ENCODE measurements around the gene MAFG. TPM values are rescaled to one million over a fixed set of nuclear protein-coding genes. Genes with fewer than 3 reads are reported as not detected.
A peak's percentile ranks its signal among the peaks of the same experiment; 100 is the strongest.

The MAFG gene
- total RNA-seq, 4 donors from 2014 or later: 9.7 to 23.1 (median 12.7) TPM

DNA sequence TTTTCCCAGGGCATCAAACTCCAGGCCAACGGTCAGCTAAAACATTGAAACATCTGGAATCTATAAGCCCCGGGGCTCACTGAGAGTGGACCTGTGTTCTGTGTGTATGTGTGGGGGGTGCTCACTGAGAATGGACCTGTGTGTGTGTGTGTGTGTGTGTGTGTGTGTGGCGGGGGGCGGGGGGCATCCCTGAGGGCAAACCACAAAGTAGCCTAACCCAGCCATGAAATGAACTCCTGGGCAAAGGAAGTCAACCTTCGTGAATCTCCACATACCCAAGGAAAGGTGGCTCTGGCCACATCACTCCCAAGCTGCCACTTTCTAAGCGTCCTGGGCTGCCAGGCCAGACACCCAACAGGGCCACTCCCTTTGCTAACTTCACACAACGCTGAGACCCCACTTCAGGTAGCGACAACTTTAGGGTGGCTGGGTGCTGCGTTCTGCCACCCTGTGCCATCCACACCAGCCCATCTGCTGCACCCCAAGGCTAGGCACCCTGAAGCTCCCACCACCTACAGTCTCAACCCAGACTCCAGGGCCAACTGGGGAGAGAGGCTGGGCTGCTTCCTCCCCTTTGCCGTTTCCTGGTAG, 1.6 kb downstream of the MAFG start:
- Histone ChIP-seq H3K4me3 (peak overlapping the region; percentile 60 to 90), H3K9me3 (no peaks in the 10 kb centered on the region), H3K27ac (peak overlapping the region; percentile 88 to 93), H3K27me3 (no peaks in the 10 kb centered on the region), H3K36me3 (no peaks in the 10 kb centered on the region), H3K4me1 (peaks cover 4 to 30% of the 10 kb centered on the region in 2 donors)
- no peak for DNase-seq
- intact Hi-C loops (cut with DNase I; ENCODE audit: low total_unique reads): no loop called here
- TF ChIP-seq, protein P1, sequence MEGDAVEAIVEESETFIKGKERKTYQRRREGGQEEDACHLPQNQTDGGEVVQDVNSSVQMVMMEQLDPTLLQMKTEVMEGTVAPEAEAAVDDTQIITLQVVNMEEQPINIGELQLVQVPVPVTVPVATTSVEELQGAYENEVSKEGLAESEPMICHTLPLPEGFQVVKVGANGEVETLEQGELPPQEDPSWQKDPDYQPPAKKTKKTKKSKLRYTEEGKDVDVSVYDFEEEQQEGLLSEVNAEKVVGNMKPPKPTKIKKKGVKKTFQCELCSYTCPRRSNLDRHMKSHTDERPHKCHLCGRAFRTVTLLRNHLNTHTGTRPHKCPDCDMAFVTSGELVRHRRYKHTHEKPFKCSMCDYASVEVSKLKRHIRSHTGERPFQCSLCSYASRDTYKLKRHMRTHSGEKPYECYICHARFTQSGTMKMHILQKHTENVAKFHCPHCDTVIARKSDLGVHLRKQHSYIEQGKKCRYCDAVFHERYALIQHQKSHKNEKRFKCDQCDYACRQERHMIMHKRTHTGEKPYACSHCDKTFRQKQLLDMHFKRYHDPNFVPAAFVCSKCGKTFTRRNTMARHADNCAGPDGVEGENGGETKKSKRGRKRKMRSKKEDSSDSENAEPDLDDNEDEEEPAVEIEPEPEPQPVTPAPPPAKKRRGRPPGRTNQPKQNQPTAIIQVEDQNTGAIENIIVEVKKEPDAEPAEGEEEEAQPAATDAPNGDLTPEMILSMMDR (IDR thresholded peaks at IDR 0.05): no peak
- TF ChIP-seq POLR2A (IDR thresholded peaks at IDR 0.05): no peak

DNA sequence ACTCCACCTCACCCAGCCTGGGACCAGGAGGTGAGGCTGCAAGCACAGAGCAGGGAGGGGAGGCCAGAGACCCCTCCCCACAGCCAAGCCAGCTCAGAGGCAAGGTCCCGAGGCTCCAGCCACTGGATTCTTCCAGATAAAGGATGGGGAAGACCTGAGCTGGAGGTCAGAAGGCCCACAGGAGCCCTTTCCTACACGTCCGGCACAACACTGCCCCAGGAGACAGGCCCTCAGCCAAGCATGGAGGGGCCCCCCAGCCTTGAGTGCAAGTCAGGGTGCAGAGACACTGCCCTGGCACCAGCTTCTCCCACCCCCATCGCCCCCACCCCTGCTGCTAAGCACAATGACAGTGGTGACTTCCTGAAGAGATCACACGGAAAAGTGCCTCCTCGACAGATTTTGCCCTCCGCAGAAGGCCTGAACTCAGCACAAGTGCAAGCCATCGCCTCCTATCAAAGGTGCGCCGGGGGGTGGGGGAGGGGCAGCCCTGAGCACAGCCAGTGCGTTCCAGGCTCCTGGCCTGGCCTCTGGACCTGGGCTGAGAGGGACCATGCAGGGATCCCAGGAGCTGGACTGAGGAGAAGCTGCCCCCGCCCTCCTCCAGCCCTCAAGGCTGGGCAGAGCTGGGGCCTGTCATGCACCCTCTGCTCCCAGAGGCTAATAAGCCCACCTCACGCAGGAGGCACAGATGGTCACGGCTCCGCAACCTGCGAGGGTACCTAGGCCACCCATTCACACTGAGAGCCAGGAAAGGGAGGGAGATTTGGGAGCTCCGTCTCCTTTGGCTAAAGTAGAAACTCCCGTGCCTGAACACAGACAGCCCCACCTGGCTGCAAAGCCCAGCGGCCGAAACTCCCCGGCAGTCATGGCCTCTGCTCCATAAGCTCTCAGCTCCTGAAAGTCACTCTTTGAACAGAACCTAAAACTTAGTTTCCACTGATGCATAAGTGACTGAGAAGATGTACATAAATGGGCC, 2.7 kb downstream of the MAFG start:
- intact Hi-C loops (cut with DNase I; ENCODE audit: low total_unique reads): no loop called here
- Histone ChIP-seq H3K36me3 (no peaks in the 10 kb centered on the region), H3K27ac (no peak overlapping the region), H3K4me1 (peaks cover 4 to 30% of the 10 kb centered on the region in 2 donors), H3K27me3 (no peaks in the 10 kb centered on the region), H3K4me3 (no peak overlapping the region), H3K9me3 (no peaks in the 10 kb centered on the region)
- TF ChIP-seq, protein P1 (IDR thresholded peaks at IDR 0.05): no peak
- TF ChIP-seq POLR2A (IDR thresholded peaks at IDR 0.05): no peak
- DNase-seq: no peak

DNA sequence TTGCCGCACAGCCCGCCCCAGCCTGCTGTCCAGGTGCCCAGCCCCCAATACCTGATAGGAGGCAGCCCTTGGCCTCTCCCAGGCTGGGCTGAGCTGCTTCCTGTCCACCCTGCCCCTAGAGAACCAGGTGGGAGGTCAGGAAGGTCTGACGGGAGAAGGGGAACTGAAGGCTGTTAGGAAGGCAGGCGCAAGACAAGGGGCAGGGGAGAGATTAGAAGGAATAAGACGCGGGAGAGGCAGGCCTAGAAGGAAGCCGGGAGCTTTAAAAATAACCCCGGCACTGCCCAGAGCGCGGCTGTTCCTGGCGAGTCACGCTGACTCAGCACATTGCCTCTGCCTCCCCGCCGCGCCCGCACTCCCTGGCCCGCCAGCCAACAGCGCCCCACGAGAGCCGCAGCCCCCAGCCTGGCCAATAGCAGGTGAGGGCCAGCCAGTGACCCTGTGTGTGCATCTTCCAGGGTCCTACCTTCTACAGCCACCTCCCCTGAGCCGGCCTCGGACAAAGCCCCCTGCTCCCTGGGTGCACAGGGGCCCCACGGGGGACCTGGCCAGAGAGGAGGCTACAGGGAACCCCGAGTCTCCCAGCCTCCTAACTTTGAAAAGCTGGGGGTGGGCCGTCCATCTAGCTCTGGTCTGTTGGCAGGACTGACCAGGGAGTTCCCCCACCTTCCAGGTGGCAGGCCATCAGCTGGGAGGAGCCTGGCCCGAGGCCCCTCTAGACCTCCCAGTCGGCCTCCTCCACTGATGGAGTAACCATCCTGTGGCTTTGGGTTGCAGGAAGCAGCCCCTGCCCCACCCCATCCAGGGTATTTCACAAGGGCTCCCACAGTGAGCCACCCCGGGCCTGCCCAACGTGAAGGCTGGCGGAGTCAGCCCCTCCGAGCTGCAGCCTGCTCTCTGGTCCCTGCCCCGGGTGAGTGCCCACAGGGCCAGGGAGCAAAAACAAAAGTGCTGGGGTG, 4.0 kb downstream of the MAFG start:
- Histone ChIP-seq H3K27ac (peak overlapping the region; percentile 22 to 57), H3K4me3 (peak overlapping the region in 1 of 2 donors; percentile 2), H3K27me3 (no peaks in the 10 kb centered on the region), H3K9me3 (no peaks in the 10 kb centered on the region), H3K36me3 (no peaks in the 10 kb centered on the region), H3K4me1 (peaks cover 4 to 30% of the 10 kb centered on the region in 2 donors)
- intact Hi-C loops (cut with DNase I; ENCODE audit: low total_unique reads): no loop called here
- DNase-seq: no peak
- no peak for TF ChIP-seq POLR2A (IDR thresholded peaks at IDR 0.05)
- TF ChIP-seq, protein P1 (IDR thresholded peaks at IDR 0.05): no peak

DNA sequence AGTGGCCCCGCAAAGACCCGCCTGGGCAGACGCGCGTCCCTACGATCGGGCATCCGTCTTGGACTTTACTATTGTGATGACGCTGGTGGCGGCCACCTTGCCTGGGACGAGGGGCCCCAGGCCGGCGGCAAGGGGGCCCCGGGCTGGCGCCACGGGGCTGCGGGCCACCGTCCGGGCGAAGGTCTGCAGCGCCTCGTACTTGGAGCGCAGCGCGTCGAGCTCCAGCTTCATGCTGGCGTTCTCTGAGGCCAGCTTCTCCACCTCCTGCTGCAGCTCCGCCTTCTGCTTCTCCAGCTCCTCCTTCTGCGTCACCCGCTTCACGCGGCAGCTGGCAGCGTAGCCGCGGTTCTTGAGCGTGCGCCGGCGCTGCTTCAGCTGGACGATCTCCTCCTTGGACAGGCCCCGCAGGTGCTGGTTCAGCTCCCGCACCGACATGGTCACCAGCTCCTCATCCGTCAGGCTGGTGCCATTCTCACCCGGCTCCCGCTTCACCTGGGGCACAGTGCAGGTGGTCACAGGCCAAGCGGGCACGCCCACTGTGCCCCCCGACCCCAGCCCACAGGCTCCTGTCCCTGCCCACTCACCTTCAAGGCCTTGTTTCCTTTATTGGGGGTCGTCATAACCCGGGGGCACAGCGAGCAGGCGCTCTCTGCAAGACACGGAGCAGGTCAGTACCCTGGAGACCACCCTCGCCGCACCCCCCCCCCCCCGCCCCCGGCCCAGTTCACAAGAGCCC, 4.8 kb downstream of the MAFG start:
- intact Hi-C loops (cut with DNase I; ENCODE audit: low total_unique reads): no loop called here

More for the DNA sequence above, 4.8 kb downstream of the MAFG start:
- peak overlapping the region; percentile 22 to 57 for H3K27ac ChIP-seq
- no peak for TF ChIP-seq POLR2A (IDR thresholded peaks at IDR 0.05)
- TF ChIP-seq, protein P1 (IDR thresholded peaks at IDR 0.05): no peak
- no peaks in the 10 kb centered on the region for H3K9me3 ChIP-seq
- peaks cover 4 to 34% of the 10 kb centered on the region in 2 donors for H3K4me1 ChIP-seq
- H3K27me3 ChIP-seq: no peaks in the 10 kb centered on the region
- no peak overlapping the region for H3K4me3 ChIP-seq
- no peaks in the 10 kb centered on the region for H3K36me3 ChIP-seq
- no peak for DNase-seq
